ENCODE data around the gene MAP1B.

MAP1B gene

GRCh38 chr5:72096602-72097188 lies 10.6 kb upstream of the MAP1B start:
- DNase-seq (ENCODE audit: low read depth), result no peak

- DNase-seq (ENCODE audit: low read depth), result no peak
These were observed 5.4 kb upstream of the MAP1B start for GRCh38 chr5:72101828-72102227.

GRCh38 chr5:72106817-72107130 lies 501 bp upstream of the MAP1B start:
- no peak for DNase-seq (ENCODE audit: low read depth)

GRCh38 chr5:72107901-72108201 lies 576 bp downstream of the MAP1B start:
- DNase-seq (ENCODE audit: low read depth), result no peak

GRCh38 chr5:72108202-72109061 lies 1.2 kb downstream of the MAP1B start:
- DNase-seq (ENCODE audit: low read depth), result no peak

- DNase-seq (ENCODE audit: low read depth), result no peak
These were observed 1.8 kb downstream of the MAP1B start for GRCh38 chr5:72109062-72109411.

- DNase-seq (ENCODE audit: low read depth), result no peak
These were observed 2.4 kb downstream of the MAP1B start for GRCh38 chr5:72109625-72110024.

- DNase-seq (ENCODE audit: low read depth), result no peak
These were observed 3.2 kb downstream of the MAP1B start for GRCh38 chr5:72110394-72111013.

GRCh38 chr5:72112389-72112788 lies 5.1 kb downstream of the MAP1B start:
- DNase-seq (ENCODE audit: low read depth), result no peak

GRCh38 chr5:72114629-72115028 lies 7.4 kb downstream of the MAP1B start:
- no peak for DNase-seq (ENCODE audit: low read depth)

- DNase-seq (ENCODE audit: low read depth), result no peak
These were observed 8.0 kb downstream of the MAP1B start for GRCh38 chr5:72115296-72115695.

- no peak for DNase-seq (ENCODE audit: low read depth)
These were observed 10.0 kb downstream of the MAP1B start for GRCh38 chr5:72117307-72117706.

- no peak for DNase-seq (ENCODE audit: low read depth)
These were observed 13.9 kb downstream of the MAP1B start for GRCh38 chr5:72121052-72121779.

- no peak for DNase-seq (ENCODE audit: low read depth)
These were observed 14.6 kb downstream of the MAP1B start for GRCh38 chr5:72121780-72122445.

- DNase-seq (ENCODE audit: low read depth), result no peak
These were observed 15.3 kb downstream of the MAP1B start for GRCh38 chr5:72122602-72123001.

GRCh38 chr5:72123764-72124376 lies 16.6 kb downstream of the MAP1B start:
- DNase-seq (ENCODE audit: low read depth), result no peak

- DNase-seq (ENCODE audit: low read depth), result no peak
These were observed 18.1 kb downstream of the MAP1B start for GRCh38 chr5:72125271-72125940.

- DNase-seq (ENCODE audit: low read depth), result no peak
These were observed 18.8 kb downstream of the MAP1B start for GRCh38 chr5:72125941-72126620.

GRCh38 chr5:72126796-72127195 lies 19.5 kb downstream of the MAP1B start:
- DNase-seq (ENCODE audit: low read depth), result no peak

- no peak for DNase-seq (ENCODE audit: low read depth)
These were observed 22.4 kb downstream of the MAP1B start for GRCh38 chr5:72129725-72130124.

- no peak for DNase-seq (ENCODE audit: low read depth)
These were observed 23.1 kb downstream of the MAP1B start for GRCh38 chr5:72130351-72130761.

Data from activated gamma-delta T cell treated with anti-CD3 and anti-CD28 coated beads, Interleukin-2, amount 50 U/mL, for 16 hours (primary cell).